ENCODE results near the gene PGLYRP3. TPM values are rescaled to one million over a fixed set of nuclear protein-coding genes. Genes with fewer than 3 reads are reported as not detected.

The PGLYRP3 gene
- total and polyA plus RNA-seq, 2 donors (not counting 3 experiments of a cell fraction or from before 2014, with no cell fraction given), result not detected

GRCh38 chr1:153292185-153292584 is 20.6 kb downstream of the PGLYRP3 start:
- no peaks in the 10 kb centered on the region for H3K36me3 ChIP-seq (ENCODE audit: control insufficient read depth in 2 of 2, extremely low read depth in 1 of 2, insufficient read depth in 2 of 2, low read length in 2 of 2)
- H3K9me1 ChIP-seq (replicated peaks; ENCODE audit: control insufficient read depth, extremely low read depth, insufficient read depth, low read length), result no peaks in the 10 kb centered on the region
- intact Hi-C loops (cut with micrococcal nuclease) (no loop called here), dilution Hi-C loops (cut with MboI; ENCODE audit: extremely low pct_ligation_motif_present, low sequenced_read_pairs) (no loop called here)
- no peak overlapping the region for H3K27ac ChIP-seq (ENCODE audit: insufficient read depth, low read depth, low read length)
- H2AFZ ChIP-seq (ENCODE audit: low read depth, low read length), result no peak overlapping the region
- CTCF ChIA-PET, result interaction anchor here (1.4 kb wide), 1 partner anchor 12 kb away, joined by 4 read pairs; no protein-coding TSS in a partner anchor
- DNase-seq (ENCODE audit: low read depth, low spot score), result no peak
- no TSS peak for BruUV-seq (replicated peaks)
- POLR2A ChIA-PET, result no interaction called here
- no peaks in the 10 kb centered on the region for H3K9me3 ChIP-seq (replicated peaks; ENCODE audit: control insufficient read depth, insufficient read depth, low read length)
- no peaks in the 10 kb centered on the region for H3K4me1 ChIP-seq (ENCODE audit: control insufficient read depth, extremely low read depth, insufficient read depth, low read length)
- no peaks in the 10 kb centered on the region for H3K27me3 ChIP-seq (ENCODE audit: control insufficient read depth in 2 of 2, insufficient read depth in 2 of 2, low read length in 2 of 2)
- no peaks in the 10 kb centered on the region for H3K79me2 ChIP-seq (ENCODE audit: control insufficient read depth, insufficient read depth, low read length)
- no peak overlapping the region for H3K9ac ChIP-seq (replicated peaks; ENCODE audit: extremely low read depth, insufficient read depth, low read length)
- no peak overlapping the region for H3K4me3 ChIP-seq (replicated peaks in 1 of 3; ENCODE audit: insufficient read depth in 1 of 3, low read depth in 1 of 3, low read length in 3 of 3)
- no peak for FAIRE-seq
- H3K4me2 ChIP-seq (ENCODE audit: insufficient read depth, low read length), result no peak overlapping the region
- TF ChIP-seq MYC (IDR thresholded peaks at IDR 0.05; ENCODE audit: low read depth, low read length) (no peak), JUN (IDR thresholded peaks at IDR 0.05; ENCODE audit: borderline replicate concordance, insufficient read depth, insufficient read length, low read depth) (no peak), FOS (IDR thresholded peaks at IDR 0.05; ENCODE audit: borderline replicate concordance, insufficient read depth, low read length) (no peak), MAX (IDR thresholded peaks at IDR 0.05; ENCODE audit: insufficient read depth, insufficient read length) (no peak), EZH2 (IDR thresholded peaks at IDR 0.05; ENCODE audit: borderline replicate concordance, low read depth, low read length, severe bottlenecking) (no peak), GATA2 (IDR thresholded peaks at IDR 0.05; ENCODE audit: insufficient read depth, insufficient read length, low read depth, low read length) (no peak), POLR2AphosphoS5 (IDR thresholded peaks at IDR 0.05; ENCODE audit: insufficient read depth, low read depth, low read length) (no peak), POLR2A (IDR thresholded peaks at IDR 0.05; ENCODE audit: low read depth, low read length) (no peak)
- TF ChIP-seq, protein P1, sequence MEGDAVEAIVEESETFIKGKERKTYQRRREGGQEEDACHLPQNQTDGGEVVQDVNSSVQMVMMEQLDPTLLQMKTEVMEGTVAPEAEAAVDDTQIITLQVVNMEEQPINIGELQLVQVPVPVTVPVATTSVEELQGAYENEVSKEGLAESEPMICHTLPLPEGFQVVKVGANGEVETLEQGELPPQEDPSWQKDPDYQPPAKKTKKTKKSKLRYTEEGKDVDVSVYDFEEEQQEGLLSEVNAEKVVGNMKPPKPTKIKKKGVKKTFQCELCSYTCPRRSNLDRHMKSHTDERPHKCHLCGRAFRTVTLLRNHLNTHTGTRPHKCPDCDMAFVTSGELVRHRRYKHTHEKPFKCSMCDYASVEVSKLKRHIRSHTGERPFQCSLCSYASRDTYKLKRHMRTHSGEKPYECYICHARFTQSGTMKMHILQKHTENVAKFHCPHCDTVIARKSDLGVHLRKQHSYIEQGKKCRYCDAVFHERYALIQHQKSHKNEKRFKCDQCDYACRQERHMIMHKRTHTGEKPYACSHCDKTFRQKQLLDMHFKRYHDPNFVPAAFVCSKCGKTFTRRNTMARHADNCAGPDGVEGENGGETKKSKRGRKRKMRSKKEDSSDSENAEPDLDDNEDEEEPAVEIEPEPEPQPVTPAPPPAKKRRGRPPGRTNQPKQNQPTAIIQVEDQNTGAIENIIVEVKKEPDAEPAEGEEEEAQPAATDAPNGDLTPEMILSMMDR (IDR thresholded peaks at IDR 0.05; ENCODE audit: extremely low read depth in 1 of 2, insufficient read depth in 1 of 2, low read depth in 1 of 2, low read length in 2 of 2), result no peak
- no peaks in the 10 kb centered on the region for H4K20me1 ChIP-seq (replicated peaks; ENCODE audit: control insufficient read depth, extremely low read depth, insufficient read depth, low read length)
